GM12878 (cell line): ENCODE measurements around the gene TMEM91. TPM values are rescaled to one million over a fixed set of nuclear protein-coding genes. Genes with fewer than 3 reads are reported as not detected.

Experiments used
- ATAC-seq: fragments of 200-7000 bp; cut with Tn5 transposase; 3 replicates; pipeline ENCODE4 v1.9.1; 2020; ENCODE audit warnings: mild to moderate bottlenecking, moderate library complexity
- BruUV-seq: library from RNA; stranded (reverse); fragments of 400-500 nt; replicated peaks from 2 replicates; lab custom pipeline; 2021; lab: Mats Ljungman, UMichigan
- CTCF ChIA-PET: fragments of 300-600 bp; sonication (Branson Sonifier 250); formaldehyde crosslinking; extraction: SDS; loops from one replicate; lab custom pipeline; 2021; ENCODE audit warnings: inconsistent platforms; lab: Yijun Ruan, JAX
- POLR2A ChIA-PET: fragments of 350-600 bp; formaldehyde crosslinking; extraction: SDS; loops from one replicate; lab custom pipeline; 2021; ENCODE audit warnings: inconsistent platforms; lab: Charles Lee
- RAD21 ChIA-PET: fragments of 300-600 bp; sonication (Branson Sonifier 250); formaldehyde crosslinking; loops from one replicate; lab custom pipeline; 2023; ENCODE audit warnings: antibody characterized with exemption; ENCODE audit not compliant: unreplicated experiment; lab: Charles Lee
- SMC1A ChIA-PET: fragments of 300-600 bp; sonication (Branson Sonifier 250); formaldehyde crosslinking; loops from one replicate; lab custom pipeline; 2023; ENCODE audit not compliant: unreplicated experiment, uncharacterized antibody; lab: Charles Lee
- DNase-seq: peaks from one replicate; pipeline ENCODE4 v3.0.0-alpha.2; 2011; ENCODE audit warnings: low read depth, low spot score
- FAIRE-seq: peaks from 3 replicates; lab custom pipeline; 2011; peaks lifted over from hg19 to GRCh38; lab: Jason Lieb, UNC
- H2AFZ ChIP-seq: 2 replicates; pipeline ENCODE4 v1.6.0; 2011; ENCODE audit warnings: low read depth, low read length, control low read depth; ENCODE audit not compliant: control insufficient read depth
- H3K27ac ChIP-seq: 2 replicates; pipeline ENCODE4 v1.5.1; 2011; ENCODE audit warnings: control low read depth; ENCODE audit not compliant: control insufficient read depth, insufficient read depth
- H3K27me3 ChIP-seq, 2 experiments: replicated peaks in 1 of 2; 2 replicates each; pipeline versions ENCODE4 v1.6.0 to v1.6.1; 2011; ENCODE audit warnings: low read length in 1 of 2; ENCODE audit not compliant: control insufficient read depth in 2 of 2, insufficient read depth in 2 of 2
- H3K36me3 ChIP-seq, 2 experiments: 2 replicates each; pipeline ENCODE4 v1.5.1; 2011; ENCODE audit warnings: low read length in 1 of 2; ENCODE audit not compliant: control insufficient read depth in 2 of 2, insufficient read depth in 2 of 2
- H3K4me1 ChIP-seq: 2 replicates; pipeline ENCODE4 v1.6.1; 2011; ENCODE audit warnings: mild to moderate bottlenecking, low read length, moderate library complexity, mixed read lengths; ENCODE audit not compliant: control insufficient read depth, insufficient read depth
- H3K4me2 ChIP-seq: 2 replicates; pipeline ENCODE4 v1.6.0; 2011; ENCODE audit warnings: control low read depth; ENCODE audit not compliant: control insufficient read depth, insufficient read depth
- H3K4me3 ChIP-seq: fragments of 200-600 bp; sonication (generic); 2 replicates; pipeline ENCODE4 v1.5.1; 2016
- H3K79me2 ChIP-seq: 2 replicates; pipeline ENCODE4 v1.6.0; 2011; ENCODE audit warnings: low read length; ENCODE audit not compliant: control insufficient read depth, insufficient read depth
- H3K9ac ChIP-seq: 2 replicates; pipeline ENCODE4 v1.8.0; 2011; ENCODE audit warnings: low read length, control low read depth, mixed read lengths; ENCODE audit not compliant: control insufficient read depth, insufficient read depth
- H3K9me3 ChIP-seq: replicated peaks from 3 replicates; pipeline ENCODE4 v1.5.1; 2011; ENCODE audit warnings: mild to moderate bottlenecking, low read length; ENCODE audit not compliant: control insufficient read depth, insufficient read depth
- H4K20me1 ChIP-seq: 2 replicates; pipeline ENCODE4 v1.6.0; 2011; ENCODE audit not compliant: control insufficient read depth, insufficient read depth
- HDAC6 ChIP-seq: fragments of 200-600 bp; sonication (generic); IDR thresholded peaks from one replicate; pipeline ENCODE4 v1.8.0; 2017; ENCODE audit warnings: antibody characterized with exemption; ENCODE audit not compliant: unreplicated experiment
- MTA3 ChIP-seq: IDR thresholded peaks from 2 replicates; pipeline ENCODE4 v1.6.1; 2012; ENCODE audit warnings: low read length, inconsistent platforms, borderline replicate concordance
- MXI1 ChIP-seq: fragments of 150-350 bp; IDR thresholded peaks from 2 replicates; pipeline ENCODE4 v1.6.1; 2011; ENCODE audit warnings: low read depth, mild to moderate bottlenecking, inconsistent platforms, low read length, improper control_type of control experiment
- POLR2A ChIP-seq: IDR thresholded peaks from 2 replicates; pipeline ENCODE4 v1.6.1; 2011; ENCODE audit warnings: low read depth, mild to moderate bottlenecking, low read length
- POLR2AphosphoS5 ChIP-seq: IDR thresholded peaks from 2 replicates; pipeline ENCODE4 v1.6.1; 2011; ENCODE audit warnings: mild to moderate bottlenecking, low read length, inconsistent platforms
- SIN3A ChIP-seq: IDR thresholded peaks from 2 replicates; pipeline ENCODE4 v1.6.1; 2012; ENCODE audit warnings: low read depth, low read length, improper control_type of control experiment
- ZBED1 ChIP-seq: IDR thresholded peaks from 2 replicates; pipeline ENCODE4 v1.6.1; 2016; ENCODE audit warnings: borderline replicate concordance
- WGBS: methylation state at CpG from one replicate; pipeline ENCODE4 v1.1.6; 2016; ENCODE audit warnings: low lambda C conversion rate; ENCODE audit not compliant: insufficient replicate concordance, insufficient coverage; ENCODE audit errors: missing lambda C conversion rate; 5-methylcytosine and 5-hydroxymethylcytosine counted together
- in situ Hi-C: fragments of 300-500 bp; cut with MboI; formaldehyde crosslinking; loops from 9 replicates; pipeline ENCODE4 v1.14.3; 2018; ENCODE audit warnings: mixed read lengths
- intact Hi-C: fragments of 100-400 bp; cut with micrococcal nuclease; formaldehyde crosslinking; loops from one replicate; pipeline ENCODE4 v1.14.2; 2022; ENCODE audit not compliant: unreplicated experiment
- polyA plus RNA-seq, 11 experiments: library from polyadenylated mRNA; depleted of rRNA in 4 of 11; unstranded in 6 of 11; stranded (reverse) in 5 of 11; fragments of >200 nt; fragmentation: Nextera tagmentation in 4 of 11; fragmentation: Illumina TruSeq in 1 of 11; extraction: Ambion mirVana in 4 of 11; extraction: Trizol in 1 of 11; gene quantifications; 1 replicate in 1 of 11; 2 replicates in 10 of 11; pipeline versions ENCODE4 v1.2.1 to v1.2.3, GENCODE V29; 2011 to 2016; ENCODE audit warnings: inconsistent platforms in 2 of 11, missing spikeins in 2 of 11, low read depth in 1 of 11
- total RNA-seq, 4 experiments: library from RNA; depleted of rRNA in 3 of 4; stranded (reverse); fragments of >200 nt in 3 of 4; fragmentation: Illumina TruSeq in 1 of 4; extraction: Trizol in 1 of 4; gene quantifications; 2 replicates each; pipeline versions ENCODE4 v1.2.1 to v1.2.3, GENCODE V29; 2013 to 2021

TMEM91 gene
- total and polyA plus RNA-seq, 10 of the 15 experiments (the other 5 are each of a cell fraction or from before 2014, with no cell fraction given) = 1.5 to 5.5 (median 2.7) TPM

- ATAC-seq = peak; percentile 19
- Histone ChIP-seq H3K9me3 (no peaks in the 10 kb centered on the region), H4K20me1 (no peaks in the 10 kb centered on the region)
- 3% methylated on average over 22 of the region's 22 CpGs for whole genome bisulfite sequencing
- TF ChIP-seq MXI1 (no peak), POLR2AphosphoS5 (peak; percentile 69; the same call in 1 of the 2 replicates), HDAC6 (no peak), MTA3 (peak; percentile 64; the same call in 1 of the 2 replicates), ZBED1 (0 out of 2 replicates have a peak, but pooled peaks have one; percentile 4), POLR2A (peak; percentile 56), SIN3A (peak; percentile 64; the same call in 1 of the 2 replicates)
- TF ChIP-seq, all 136 proteins: peak for 5
- RAD21 ChIA-PET = interaction anchor here (1.0 to 2.8 kb wide), 8 partner anchors 8 to 40 kb away, joined by 3 to 26 read pairs (median 4); partner anchors contain the start of genes B9D2 and TGFB1
- DNase-seq (no peak), FAIRE-seq (peak; percentile 7)
- Histone ChIP-seq H3K36me3 (peaks cover 9 to 27% of the 10 kb centered on the region in 2 experiments), H3K79me2 (peaks cover 10% of the 10 kb centered on the region), H3K27ac (peak overlapping the region; percentile 93), H3K4me2 (peak overlapping the region; percentile 93), H2AFZ (no peak overlapping the region; the same call in 1 of the 2 replicates), H3K4me3 (peak overlapping the region; percentile 46; the same call in 1 of the 2 replicates), H3K27me3 (no peaks in the 10 kb centered on the region), H3K9ac (peak overlapping the region; percentile 75; the same call in 1 of the 2 replicates), H3K4me1 (peaks cover 37% of the 10 kb centered on the region)
- intact Hi-C loops (no loop called here), in situ Hi-C loops (no loop called here)
- POLR2A ChIA-PET = interaction anchor here (0.9 to 1.6 kb wide), 3 partner anchors 18 to 36 kb away, joined by 3 to 5 read pairs (median 4); partner anchors contain the start of genes B9D2 and TGFB1
- CTCF ChIA-PET = interaction anchor here (0.6 to 2.1 kb wide), 2 partner anchors 24 to 27 kb away, joined by 3 to 8 read pairs; no protein-coding TSS in a partner anchor
- SMC1A ChIA-PET = interaction anchor here (1.8 kb wide), 1 partner anchor 65 kb away, joined by 5 read pairs; the partner anchor contains the start of gene HNRNPUL1
- no TSS peak for BruUV-seq
These were observed 48.0 kb upstream of the TMEM91 start for GRCh38 chr19:41328157-41328841.
